GM12872 (cell line): ENCODE results near the gene AGPAT3.

Experiments
- CTCF ChIP-seq: IDR thresholded peaks from 3 replicates; pipeline ENCODE4 v1.5.1; 2011; ENCODE audit warnings: low read depth, mild to moderate bottlenecking, low read length, moderate library complexity; ENCODE audit not compliant: insufficient read depth

The AGPAT3 gene

GRCh38 chr21:43981151-43981870 lies 116.3 kb downstream of the AGPAT3 start:
- TF ChIP-seq CTCF, result no peak

- TF ChIP-seq CTCF, result no peak
These were observed 116.8 kb downstream of the AGPAT3 start for GRCh38 chr21:43981871-43982210.

DNA sequence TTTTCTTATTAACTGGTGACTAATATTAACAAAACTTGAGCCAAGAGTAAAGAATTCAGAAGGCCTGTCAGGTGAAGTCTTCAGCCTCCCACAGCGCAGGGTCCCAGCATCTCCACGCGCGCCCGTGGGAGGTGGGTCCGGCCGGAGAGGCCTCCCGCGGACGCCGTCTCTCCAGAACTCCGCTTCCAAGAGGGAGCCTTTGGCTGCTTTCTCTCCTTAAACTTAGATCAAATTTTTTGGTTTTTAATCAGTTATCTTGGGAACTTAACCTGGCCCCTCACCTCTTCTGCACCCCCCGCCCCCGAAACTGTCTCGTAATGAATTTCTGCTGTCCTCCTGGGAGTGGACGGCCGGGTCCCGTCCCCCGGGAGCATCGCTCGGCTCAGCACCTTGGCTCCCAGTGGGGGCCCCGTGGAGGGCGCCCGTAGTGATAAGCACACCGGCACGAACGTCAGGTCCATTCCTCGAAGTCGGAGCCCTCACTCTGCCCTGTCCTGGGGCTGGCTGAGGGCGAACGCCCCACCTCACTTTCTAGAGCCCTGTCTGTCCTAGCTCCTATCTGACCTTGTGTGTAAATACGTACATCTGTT lies 117.6 kb downstream of the AGPAT3 start:
- no peak for TF ChIP-seq CTCF

DNA sequence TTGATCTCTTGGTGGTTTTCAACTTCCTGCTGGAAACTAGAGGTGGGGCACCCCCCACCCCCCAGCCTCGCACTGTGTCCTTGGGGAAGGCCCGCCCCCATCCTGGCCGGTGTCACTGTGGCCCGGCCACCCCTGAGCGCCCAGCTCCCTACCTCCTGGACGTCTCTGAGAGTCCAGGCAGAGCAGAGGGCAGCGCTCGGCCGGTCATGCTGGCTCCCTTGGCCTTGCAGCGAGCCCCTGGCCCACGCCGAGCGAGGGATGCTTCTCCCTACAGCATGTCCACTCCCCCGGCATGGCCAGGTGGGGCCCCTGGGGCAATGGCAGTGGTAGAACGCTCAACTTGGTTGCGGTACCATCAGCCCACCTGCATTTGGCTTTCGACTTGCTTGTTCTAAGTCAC lies 118.4 kb downstream of the AGPAT3 start:
- TF ChIP-seq CTCF, result no peak

DNA sequence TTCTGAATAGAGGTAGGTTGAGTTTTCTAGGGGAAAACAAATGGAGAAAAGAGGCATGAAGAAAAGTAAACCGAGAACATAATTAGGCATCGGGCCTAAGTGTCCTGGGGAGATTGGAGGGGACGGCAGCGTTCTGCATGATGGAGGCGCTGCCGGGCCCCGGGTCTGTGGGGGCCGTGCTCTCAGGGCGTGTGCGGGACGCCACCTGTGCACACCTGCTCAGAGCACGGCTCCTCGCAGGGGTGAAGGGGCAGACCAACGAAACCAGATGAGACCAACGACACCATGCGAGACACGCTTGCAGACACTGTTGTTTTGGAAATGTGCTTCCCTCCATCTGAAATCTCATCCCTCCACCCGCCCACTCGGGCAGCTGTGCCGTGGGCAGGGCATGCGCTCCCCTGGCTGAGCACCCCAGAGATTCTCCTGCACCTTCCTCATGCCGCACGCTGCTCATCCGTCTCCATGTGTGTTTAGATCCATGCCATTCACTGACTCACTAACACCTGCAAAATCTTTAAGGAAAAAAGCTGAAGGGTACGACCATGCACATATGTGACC lies 118.9 kb downstream of the AGPAT3 start:
- TF ChIP-seq CTCF, result no peak

DNA sequence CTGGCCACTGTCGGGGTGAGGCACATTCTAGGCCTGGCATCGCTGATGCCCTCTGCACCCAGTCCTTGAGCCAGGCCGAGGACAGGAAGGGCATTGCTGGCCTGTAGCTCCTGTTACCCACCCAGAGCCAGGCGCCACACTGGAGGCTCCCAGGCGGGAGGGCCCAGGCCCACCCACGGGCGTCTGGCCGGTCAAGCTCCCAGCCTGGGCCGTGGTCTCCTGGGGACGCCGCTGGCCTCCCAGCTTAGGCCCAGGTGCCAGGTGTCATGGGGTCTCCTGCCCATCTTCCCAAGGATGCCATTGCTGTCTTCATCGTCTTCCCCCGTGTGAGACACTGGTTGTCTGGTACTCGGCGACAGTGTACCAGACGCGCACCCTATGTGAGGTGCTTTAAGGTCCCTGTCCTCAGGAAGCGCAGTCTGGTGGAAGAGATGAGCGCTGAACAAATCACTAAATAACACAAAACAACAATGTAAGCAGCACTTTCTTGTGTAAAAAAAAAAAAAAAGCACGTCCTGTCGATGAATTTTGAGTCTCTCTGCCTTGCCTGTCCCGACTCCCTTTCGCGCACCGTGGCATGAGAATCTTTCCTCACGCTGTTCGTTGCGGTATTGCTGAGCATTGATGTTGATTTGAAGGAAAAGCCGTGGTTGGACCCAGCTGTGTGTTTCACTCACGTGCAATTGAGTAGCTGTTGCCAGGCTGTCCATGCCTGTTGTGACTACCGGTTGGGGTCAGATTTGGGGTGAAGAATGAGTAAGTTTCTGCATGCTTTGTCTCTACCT lies 120.1 kb downstream of the AGPAT3 start:
- TF ChIP-seq CTCF, result no peak

DNA sequence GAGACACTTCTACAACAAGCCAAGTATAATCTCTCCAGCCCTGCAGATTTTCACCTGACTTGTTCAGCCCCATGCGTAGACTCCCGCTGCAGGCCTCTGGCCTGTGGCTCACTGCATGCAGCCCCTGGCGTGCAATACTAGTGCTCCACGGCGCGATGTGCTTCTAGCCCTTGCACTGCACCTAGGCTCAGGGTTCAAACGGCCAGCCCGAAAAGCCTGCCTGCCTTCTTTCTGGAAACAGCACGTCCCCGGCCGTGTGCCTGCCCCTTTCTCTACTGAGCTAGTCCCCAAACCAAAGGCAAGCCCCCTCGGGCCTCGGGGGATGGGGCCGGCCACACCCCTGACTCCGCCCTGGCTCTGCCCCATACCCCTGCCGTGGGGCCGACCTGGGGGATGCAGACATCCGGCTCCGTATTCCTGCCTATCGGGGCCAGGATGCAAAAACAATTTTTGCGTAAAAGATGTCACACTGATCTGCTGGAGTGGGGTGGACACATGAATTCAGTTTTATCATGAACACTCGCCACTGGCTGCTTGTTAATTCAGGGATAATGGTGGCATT lies 120.7 kb downstream of the AGPAT3 start:
- no peak for TF ChIP-seq CTCF
